HG03135 (cell line): ENCODE results near the gene HERC6.
A peak's percentile ranks its signal among the peaks of the same experiment; 100 is the strongest.
"Not testable (repeated sequence)": the region's sequence is repeated elsewhere in the genome, so short reads cannot be mapped to it uniquely, and the experiment has no call there.

Experiments used
- ATAC-seq: cut with Tn5 transposase; IDR thresholded peaks from one replicate; pipeline ENCODE4 v1.9.1; 2021; ENCODE audit warnings: mild to moderate bottlenecking, moderate library complexity; ENCODE audit not compliant: unreplicated experiment

Gene HERC6

GRCh38 chr4:88445252-88445651, 66.6 kb downstream of the HERC6 start:
- no peak for ATAC-seq

GRCh38 chr4:88446124-88446523, 67.5 kb downstream of the HERC6 start:
- no peak for ATAC-seq

GRCh38 chr4:88447371-88448095, 68.9 kb downstream of the HERC6 start:
- ATAC-seq: no peak

GRCh38 chr4:88448211-88448765, 69.6 kb downstream of the HERC6 start:
- not testable (repeated sequence) for ATAC-seq

- no peak for ATAC-seq
Observed at GRCh38 chr4:88448889-88449288, 70.2 kb downstream of the HERC6 start.

- ATAC-seq: no peak
Observed at GRCh38 chr4:88449290-88449689, 70.6 kb downstream of the HERC6 start.

- no peak for ATAC-seq
Observed at GRCh38 chr4:88451205-88451604, 72.6 kb downstream of the HERC6 start.

- no peak for ATAC-seq
Observed at GRCh38 chr4:88452912-88453311, 74.3 kb downstream of the HERC6 start.

- peak; percentile 94 for ATAC-seq
Observed at GRCh38 chr4:88456670-88457306, 78.1 kb downstream of the HERC6 start, which contains the start of gene HERC5. TSS of gene HERC5 (plus strand) at chr4:88457119. CDS start at chr4:88457270, 151 bp downstream.

- ATAC-seq: peak; percentile 44
Observed at GRCh38 chr4:88457307-88458103, 78.9 kb downstream of the HERC6 start.

- no peak for ATAC-seq
Observed at GRCh38 chr4:88458104-88458740, 79.6 kb downstream of the HERC6 start.

GRCh38 chr4:88465653-88466192, 87.1 kb downstream of the HERC6 start:
- ATAC-seq: no peak

GRCh38 chr4:88467392-88467791, 88.7 kb downstream of the HERC6 start:
- ATAC-seq: no peak

- ATAC-seq: no peak
Observed at GRCh38 chr4:88477229-88477860, 98.7 kb downstream of the HERC6 start.

GRCh38 chr4:88478247-88478646, 99.6 kb downstream of the HERC6 start:
- no peak for ATAC-seq

- ATAC-seq: no peak
Observed at GRCh38 chr4:88481537-88481936, 102.9 kb downstream of the HERC6 start.

GRCh38 chr4:88489100-88489761, 110.6 kb downstream of the HERC6 start:
- ATAC-seq: no peak
